Stimulated activated CD8-positive, alpha-beta memory T cell treated with anti-CD3 and anti-CD28 coated beads, Interleukin-4, amount 100 ng/mL, for 1 hour (primary cell): ENCODE results near the gene PTPRM.

Experiments
- DNase-seq, 2 donors: peaks; one replicate each; pipeline ENCODE4 v3.0.0-alpha.2; 2020; ENCODE audit warnings: low read depth in 2 of 2, low spot score in 1 of 2

The PTPRM gene

DNA sequence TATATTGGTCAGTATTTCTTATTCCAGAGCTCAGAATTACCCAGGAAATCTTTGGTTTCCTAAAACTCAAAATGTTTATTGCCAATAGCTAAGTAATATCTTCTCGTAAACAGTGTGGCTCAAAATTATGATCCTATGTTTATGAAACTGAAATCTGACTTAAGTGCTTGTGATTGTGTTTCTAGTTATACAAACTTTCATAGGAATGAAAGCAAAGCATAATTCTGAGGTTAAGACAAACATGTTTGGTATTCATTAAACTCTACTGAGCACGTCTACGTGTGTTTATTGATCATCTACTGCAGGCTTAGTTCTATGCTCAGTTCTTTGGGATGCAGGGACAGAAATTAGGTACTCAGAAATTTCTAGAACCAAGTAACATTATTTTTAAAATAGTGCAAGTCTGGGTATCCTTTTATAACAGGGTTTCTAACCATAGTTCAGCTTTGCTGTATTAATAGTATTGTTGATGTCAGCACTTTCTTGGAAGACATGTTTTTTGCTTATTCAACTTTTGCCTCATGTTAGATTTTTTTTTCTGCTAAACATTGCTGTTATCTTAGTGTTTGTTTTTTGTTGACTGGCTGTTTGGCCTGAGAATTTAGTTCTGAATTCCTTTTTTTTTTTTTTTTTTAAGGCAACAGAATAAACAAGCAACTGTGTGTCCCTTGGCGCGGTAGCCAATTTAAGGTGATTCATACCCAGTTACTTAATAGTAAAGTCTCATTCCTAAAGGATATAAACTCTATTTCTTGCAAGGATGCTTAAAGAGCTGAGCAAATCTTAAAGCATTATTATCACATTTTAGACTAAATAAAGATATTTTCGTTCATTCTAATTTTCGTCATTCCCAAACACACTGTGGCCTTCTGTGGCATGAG is 31.3 kb downstream of the PTPRM start:
- no peak for DNase-seq

DNA sequence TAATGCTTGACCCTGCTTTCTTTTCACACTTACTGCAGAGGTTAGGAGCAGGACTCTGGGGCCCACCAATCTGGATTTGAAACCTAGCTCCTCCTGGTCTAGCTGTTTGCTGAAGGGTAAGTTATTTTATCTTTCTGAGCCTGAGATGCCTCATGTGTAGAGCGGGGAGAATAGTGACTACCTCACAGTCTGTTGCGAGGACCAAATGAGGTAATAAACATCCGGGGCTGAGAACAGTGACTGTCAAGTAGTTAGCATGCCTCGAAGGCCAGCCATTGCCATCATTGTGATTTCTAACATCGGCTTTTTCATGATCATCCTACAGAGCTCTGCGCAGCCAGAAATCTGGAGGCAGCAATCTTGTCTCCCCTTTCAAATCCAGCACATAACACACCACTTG is 32.9 kb downstream of the PTPRM start:
- DNase-seq = no peak

DNA sequence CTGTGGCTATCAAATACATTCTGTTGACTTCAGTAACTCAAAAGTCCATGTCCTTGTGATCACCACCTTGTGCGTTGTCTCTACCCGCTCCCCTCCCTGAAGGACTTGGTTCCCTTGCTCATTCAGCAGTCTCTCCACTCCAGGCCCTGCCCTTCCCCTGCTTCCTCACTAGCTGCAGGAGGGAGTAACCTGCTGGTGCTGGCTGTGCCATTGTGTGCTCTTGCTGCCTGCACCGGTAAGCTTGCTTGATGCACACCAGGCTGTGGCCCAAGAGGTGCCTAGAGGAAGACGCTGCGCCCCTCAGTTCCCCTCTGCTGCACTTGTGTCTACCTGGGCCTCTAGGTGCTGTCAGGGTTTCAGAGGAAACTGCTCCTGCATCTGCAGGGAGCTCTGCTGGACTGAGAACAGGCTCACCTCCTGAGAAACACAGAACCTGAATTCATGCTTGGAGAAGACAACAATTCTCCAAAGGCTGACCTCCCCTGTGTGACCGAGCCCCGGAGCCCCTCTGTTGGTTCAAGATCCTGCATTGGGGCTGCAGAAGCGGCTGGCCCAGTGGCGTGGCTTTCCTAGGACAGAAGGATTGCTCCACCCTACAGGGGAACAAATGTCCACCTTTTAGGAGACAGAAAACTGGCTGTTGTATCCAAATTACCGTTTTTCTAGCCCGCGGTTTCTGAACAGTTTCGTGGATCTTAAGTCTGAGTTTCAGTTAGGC is 33.6 kb downstream of the PTPRM start:
- DNase-seq = no peak

DNA sequence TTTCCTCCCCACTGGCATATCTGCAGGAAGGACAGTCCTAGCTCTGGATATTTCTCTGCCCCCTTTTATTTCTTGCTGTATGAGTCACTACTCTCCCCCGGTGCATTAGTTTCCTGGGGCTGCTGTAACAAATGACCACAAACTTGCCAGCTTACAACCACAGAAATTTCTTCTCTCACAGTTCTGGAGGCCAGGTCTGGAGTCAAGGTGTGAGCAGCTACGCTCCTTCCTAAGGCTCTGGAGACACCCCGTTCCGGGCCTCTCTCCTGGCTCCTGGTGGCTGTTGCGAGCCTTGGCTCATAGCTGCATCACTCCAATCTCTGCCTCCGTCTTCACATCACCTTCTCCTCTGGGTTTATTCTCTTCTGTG is 34.1 kb downstream of the PTPRM start:
- DNase-seq = no peak

DNA sequence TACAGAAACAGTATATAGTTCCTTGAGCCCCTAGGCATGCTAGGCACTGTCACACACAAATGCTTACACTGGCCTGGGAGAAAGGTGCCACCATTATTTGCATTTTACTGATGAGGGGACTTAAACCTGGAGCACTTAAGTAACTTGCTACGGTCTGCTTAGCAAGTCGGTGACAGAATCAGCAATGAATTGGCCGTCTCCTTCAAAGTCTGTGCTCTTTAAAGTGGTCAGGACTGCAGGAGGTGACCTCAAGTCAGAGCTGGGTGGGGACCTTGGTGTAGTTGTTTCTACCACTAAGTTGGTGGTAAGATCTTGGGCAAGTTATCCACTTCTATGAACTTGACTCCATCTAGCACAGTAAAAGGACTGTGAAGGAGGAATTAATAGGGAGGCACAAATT is 34.8 kb downstream of the PTPRM start:
- no peak for DNase-seq

DNA sequence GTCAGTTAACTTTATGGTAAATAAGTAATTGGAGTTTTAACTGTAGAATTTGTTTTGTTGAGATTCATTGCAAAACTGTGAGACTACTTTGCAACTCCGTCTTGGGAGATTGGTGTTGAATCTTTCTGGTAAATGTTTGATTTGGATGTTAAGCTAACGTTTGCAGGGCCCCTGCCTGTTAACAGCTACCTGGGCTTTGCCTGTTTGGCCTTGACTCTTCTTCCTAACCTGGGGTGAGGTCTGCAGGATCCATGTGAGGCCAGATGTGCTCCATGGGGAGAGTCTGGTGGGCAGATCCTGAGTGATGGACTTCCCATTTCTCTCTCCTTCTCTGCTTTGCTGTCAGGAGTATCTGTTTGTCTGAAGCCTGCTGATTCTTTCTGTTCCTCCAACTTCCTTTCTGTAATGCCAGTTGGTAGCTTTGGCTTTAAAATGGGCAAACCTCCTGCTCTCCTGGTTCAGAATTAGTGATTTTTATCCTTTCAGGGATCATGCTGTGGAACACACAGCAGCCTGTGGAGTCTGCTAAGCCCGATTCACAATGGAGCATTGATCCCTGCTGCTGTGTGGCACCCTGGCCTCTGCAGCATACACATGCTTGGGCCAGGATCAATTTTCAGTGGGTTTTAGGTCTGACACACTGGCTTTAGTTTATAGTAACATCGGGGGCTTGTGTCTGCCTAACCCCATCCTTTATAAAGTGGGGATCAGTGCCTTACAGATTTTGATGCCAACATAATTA is 36.3 kb downstream of the PTPRM start:
- DNase-seq = no peak

DNA sequence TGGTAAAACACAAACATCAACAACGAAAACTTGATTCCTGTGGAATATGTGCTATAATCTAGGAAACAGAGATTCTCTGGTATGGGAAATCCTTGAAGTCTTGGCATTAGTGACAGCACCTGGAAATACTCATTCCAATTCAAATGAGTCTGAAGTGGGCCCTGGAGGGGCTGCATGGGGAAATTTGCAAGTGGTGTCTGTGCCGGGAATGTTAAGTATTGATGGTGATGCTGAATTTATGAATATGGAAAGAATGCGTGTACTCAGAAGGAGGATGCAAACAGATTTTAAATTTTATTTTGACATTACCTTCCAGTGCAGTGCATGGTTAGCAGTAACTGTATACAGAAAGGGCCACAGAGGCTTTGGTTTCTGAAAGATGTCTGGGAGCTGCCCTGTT is 37.2 kb downstream of the PTPRM start:
- DNase-seq = no peak

DNA sequence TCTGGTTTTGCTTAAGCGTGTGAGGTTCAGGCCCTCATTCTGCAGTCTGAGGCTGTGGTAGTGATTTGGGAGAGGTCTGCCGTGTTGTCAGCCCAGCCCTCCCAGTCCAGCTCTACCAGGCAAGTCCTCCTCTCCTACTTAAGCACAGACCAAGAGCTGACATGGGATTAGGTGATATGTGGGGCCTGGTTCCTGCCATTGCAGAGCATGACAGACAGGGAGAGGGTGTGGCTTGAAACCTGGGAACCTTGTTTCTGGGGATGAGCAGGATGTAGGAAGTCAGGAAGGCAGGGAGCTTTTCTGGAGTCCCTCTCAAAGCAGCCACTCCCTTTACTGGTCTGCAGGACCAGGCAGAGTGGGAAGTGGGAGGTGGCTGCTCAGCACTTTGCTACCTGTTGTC is 38.6 kb downstream of the PTPRM start:
- DNase-seq = no peak

DNA sequence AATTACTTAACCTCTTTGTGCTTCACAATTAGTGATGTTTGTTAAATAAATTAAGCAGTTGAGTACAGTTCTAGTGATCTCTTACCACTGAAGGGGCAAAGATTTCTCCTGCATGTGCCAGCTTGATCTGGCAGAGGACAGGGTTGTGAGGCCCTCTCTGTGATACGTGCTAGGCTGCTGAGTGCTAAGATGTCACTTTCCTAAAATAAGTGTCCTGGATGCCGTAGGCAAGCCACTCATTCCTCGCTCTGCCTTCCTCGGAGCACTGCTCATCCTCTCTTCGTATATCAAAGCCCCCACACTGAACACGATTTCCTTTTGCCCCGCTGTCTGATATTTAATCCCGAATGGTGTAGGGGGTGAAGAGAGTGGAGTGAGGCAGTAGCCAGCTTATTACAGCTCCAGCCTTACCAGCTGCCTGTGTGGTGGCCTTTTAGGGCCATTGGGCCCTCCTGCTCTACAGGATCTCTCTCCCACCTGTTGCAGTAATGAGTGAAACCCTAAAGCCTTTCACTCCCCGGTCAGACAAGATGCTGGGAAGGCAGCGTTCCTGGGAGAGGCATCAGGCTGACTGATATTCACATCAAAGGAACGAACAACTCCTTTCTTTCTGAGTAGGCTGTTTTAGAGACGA is 40.5 kb downstream of the PTPRM start:
- no peak for DNase-seq

DNA sequence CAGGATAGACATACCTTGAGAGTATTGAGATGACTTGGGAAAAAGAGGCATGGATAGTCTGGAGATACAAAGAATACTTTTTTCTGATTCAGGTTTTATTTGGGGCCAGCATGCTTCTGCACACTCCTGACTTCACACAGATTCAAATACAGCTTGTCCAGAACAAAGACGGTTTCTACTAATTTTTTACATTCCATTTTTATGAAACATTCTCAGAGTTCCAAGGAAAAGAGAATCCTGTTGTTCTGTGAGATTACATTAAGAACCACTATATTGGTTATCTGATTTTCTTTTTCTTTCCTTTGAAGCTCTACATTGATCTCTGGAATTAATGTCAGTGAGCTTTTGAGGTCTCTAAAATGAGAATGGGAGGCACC is 41.0 kb downstream of the PTPRM start:
- no peak for DNase-seq

DNA sequence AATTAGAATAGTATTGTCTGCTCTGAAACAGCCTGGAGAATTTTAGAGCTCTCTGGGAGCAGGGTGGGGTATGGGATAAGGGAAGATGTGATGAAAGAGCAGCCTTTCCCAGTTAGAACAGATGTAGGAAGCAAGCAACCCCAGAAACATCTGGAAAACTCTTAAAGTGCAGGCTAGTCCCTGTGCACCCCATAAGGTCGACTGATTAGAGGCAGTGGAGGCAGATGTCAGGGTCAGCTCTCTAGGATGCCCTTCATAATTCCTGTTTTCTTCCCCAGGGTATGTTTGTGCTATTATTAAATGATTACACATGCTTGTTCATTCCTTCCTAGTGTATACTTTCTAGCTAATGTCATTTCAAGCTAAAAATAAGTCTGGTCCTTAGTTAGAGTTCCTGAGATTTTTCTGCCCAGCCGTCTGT is 41.7 kb downstream of the PTPRM start:
- no peak for DNase-seq

DNA sequence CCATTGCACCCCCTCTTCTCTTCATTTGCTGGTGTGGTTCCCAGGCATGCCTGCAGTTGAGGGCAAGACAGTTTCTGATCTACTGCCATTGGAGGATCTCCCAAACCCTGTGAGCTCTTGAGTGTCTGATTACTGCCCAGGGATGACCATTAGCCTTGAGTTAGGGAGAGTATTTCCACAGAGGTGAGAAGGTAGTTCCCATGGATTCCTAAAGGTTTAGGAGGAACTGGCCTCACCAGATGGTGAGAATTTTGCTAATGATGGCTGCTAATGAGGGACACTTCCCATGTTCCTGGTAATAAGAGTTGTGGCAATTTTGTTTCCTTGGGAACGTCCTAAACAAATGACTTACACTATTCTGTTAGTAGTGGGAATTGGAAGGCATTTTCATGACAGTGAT is 42.5 kb downstream of the PTPRM start:
- DNase-seq = no peak

DNA sequence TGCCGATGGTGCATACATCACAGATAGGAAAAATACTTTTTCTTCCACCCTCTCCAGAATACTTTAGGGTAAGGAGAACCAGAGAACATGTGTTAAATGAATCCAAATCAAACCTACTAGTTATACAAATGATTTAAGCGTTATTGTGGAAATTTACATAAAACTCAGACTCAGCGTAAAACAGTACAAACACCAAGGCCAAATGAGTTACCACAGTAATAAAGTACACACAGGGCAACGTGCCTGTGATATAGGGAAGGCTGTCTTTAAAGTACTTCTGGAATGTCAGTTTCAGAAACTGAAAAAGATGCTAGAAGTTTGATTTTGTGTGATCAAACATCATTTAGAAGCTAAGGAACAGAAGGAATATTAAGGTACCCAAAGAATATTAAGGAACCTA is 46.9 kb downstream of the PTPRM start:
- DNase-seq = no peak

DNA sequence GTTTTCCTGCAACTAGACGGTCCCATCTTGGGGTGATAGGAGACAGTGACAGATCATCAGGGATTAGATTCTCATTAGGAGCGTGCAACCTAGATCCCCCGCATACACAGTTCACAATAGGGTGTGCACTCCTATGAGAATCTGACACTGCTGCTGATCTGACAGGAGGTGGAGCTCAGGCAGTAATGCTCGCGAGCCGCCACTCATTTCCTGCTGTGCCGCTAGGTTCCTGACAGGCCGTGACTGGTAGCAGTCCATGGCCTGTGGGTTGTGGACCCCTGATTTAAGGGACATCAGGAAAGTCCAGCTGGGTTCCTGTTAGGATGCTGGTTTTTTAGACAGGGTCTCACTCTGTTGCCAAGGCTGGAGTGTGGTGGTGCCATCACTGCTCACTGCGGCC is 48.7 kb downstream of the PTPRM start:
- no peak for DNase-seq

DNA sequence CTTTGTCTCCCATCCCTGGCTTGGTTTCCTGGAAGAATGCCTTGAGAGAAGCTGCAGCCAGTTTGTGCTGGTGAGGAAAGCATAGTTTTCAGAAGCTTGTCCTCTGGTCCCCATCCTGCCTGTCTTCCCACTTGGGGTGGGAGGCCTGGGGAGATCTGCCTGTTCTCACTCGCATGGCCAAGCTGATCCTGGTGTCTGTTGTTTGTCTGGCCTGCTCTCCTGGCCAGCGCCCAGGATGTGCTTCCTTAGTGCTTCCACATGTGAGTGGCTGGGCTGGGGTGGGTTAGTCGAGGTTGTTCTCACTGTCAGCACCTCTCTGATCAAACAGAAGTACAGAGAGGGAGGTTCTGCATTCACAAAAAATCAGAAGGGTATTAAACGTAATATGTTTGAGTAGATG is 49.5 kb downstream of the PTPRM start:
- DNase-seq = no peak

DNA sequence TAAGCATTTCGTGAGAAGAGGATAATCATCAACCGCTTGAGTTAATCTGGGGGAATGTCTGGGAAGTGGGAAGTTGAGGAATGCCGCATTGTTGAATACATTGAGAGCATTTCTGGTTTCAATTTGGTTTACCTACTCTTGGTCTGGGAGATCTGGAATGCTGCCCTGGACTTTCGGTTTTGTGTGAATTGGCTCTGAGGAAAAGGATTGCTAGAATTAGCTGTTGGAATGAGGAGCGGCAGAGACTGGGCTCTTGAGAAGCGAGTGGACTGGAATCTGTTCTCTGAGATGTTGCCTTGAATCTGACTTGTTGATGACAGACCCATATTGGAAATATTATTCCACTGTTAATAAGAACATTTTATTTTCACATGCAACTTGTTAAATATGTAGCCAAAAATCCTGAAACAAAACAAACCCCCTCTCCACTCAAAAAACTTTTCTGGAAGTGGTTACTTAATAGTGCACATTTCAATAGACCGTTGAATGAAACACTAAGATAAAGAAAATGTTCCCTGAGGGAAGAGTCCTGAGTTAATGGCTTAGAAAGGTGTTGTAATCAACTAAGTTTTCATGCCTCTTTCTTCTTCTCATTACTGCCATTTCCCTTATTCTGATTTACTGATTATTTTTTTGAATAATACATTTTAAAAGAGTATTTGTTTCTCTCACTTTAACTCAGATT is 50.8 kb downstream of the PTPRM start:
- no peak for DNase-seq

DNA sequence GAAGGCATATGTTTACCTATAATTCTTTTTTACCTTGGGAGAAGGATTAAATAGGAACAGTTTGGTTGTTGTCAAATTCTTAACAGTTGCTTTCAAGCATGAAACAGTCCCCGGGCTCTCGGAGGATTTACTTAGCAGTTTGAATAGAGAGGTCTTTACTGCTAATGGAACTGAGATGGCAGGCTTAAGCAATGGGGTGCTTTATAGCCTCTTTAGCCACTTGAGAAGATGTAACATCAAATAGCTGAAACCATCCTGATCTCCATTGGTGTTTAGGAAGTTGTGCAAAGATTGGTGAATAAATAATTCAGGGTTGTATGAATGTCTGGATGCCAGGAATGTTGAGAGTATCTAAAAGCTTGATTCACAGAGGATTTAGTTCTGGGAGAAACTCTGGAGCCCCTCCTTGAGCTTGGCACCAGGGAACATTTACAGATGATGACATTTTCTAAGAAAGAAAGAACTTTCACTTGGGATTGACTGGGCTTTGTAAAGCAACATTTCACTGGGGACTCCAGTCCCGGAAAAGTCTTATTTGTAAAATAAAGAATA is 51.9 kb downstream of the PTPRM start:
- no peak for DNase-seq

DNA sequence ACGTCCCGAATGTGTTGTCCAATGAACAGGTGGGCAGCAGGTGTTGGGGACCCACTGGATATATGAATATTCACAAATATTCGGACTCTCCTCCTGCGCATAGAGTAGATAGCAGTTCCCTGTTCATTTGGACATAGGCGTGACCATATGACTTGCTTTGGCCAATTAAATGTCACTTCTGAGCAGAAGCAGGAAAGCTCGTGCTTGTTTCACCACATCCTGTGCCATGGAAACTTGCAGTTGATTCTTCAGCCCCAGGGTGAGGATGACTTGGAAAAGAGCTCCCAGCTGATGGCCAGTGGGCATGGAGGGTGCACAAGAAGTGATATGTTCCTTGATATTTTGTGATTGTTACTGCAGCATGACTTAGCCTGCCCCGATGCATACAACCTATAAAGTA is 52.6 kb downstream of the PTPRM start:
- DNase-seq = no peak

DNA sequence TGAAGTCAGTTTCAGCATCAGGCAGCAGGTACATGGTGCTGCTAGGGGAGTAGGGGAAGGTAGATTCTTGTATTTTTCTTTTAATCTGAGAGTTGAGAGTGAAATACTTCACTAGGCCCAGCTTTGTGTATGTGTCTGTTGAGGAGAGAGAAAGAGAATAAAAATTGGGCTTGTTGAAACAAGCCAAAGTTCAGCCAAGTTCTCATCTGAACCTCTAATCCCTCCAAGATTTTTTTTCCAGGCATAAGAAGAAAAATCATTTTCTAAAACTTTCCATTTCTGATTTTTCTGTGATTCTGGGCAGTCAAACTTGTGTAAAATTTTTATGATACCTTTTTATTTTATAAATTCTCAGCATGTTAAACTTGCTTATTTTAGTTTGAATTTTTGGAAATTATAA is 55.6 kb downstream of the PTPRM start:
- DNase-seq = no peak

DNA sequence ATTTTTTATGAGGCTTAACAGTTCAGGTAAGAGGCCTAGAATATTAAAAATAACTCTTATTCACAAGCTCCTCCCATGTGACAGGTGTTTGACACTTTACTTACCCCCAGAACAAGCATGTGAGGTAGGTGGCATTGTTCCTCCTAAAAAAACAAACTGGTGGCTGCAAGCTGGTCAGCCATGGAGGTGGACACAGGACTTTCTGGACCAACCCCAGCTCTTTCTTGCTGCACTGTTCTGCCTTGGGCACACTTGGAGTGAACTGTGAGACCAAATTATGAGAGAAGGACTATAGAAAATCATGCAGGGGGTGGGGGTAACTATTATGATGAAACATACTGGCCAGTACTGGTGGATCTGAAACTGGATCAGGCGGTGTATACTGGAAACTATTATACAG is 56.6 kb downstream of the PTPRM start:
- DNase-seq = no peak

DNA sequence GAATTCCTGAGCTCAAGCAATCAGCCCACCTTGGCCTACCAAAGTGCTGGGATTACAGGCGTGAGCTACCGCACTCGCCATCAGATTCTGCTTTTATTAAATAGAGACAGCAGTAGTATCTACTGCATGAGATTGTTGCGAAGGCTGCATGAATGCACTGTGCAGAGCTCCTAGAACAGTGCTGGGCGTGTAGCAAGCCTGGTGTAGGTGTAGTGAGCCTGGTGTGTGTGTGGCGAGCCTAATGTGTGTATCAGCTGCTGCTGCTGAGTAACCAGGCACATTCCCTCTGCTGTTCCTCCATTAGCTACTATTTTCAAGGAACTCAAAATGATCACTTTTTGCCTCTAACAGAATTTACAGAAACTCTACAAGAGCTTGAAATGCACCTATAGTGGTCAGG is 57.6 kb downstream of the PTPRM start:
- no peak for DNase-seq
